ENCODE data around the gene ABO. TPM values are rescaled to one million over a fixed set of nuclear protein-coding genes. Genes with fewer than 3 reads are reported as not detected.
"Not testable (repeated sequence)": the region's sequence is repeated elsewhere in the genome, so short reads cannot be mapped to it uniquely, and the experiment has no call there.

The ABO gene
- total RNA-seq, 1 experiment from 2014 or later: not detected

DNA sequence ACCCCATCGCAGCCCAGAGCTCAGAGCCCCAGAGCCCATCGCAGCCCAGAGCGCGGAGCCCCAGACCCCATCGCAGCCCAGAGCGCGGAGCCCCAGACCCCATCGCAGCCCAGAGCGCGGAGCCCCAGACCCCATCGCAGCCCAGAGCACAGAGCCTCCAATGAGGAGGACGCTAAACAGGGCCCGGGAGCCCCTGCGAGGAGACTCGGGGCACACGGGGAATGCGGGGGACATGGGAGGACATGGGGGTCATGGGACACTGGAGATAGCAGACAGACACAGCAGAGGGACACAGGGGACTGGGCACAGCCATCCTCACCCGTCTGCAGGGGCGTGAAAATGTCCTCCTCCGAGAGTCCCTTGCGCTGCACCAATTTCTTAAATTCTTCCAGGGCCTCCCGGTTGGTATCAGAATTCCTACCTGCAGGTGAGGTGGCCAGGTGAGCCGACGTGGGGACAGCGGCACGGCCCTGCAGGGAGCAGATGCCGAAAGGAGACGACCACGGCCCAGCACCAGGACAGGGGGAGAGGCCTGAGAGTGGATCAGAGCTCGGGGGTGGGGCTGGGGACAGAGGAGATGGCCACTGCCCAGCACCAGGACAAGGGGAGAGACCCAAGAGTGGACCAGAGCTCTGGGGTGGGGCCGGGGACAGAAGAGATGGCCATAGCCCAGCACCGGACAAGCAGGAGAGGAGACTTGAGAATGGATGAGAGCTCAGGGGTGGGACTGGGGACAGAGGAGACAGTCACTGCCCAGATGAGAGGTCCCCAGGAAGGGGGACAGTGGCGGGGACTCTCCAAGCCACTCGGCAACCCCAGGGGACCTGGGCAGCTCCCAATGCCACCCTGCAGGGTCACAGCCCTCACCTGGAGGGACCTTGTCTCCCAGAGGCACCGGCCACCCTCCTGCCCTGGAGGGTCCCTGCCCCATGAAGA, 68.7 kb downstream of the ABO start:
- DNase-seq (ENCODE audit: low read depth): no peak

DNA sequence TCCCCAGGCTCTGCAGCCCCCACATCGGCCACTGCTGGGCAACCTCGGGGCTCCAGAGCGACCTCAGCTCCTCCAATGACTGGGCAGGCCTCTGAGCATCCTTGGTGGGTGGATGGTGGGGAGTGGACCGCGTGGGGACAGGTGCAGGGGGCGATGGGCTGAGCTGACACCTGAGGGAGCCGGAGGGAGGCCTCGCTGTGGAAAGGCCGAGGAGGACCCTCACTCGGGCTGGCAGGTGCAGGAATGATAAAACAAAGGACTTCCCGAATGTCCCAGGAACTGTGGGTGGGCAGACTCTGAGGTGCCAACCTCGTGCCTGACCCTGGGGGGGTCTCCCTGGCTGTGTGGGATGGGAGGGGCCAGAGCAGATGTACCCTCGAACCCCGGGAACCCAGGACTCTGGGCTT, 69.5 kb downstream of the ABO start:
- not testable (repeated sequence) for DNase-seq (ENCODE audit: low read depth)

Small RNA genes within 50 kb of the gene (small RNA-seq; reads per million reads assigned to genes)
- not detected for gene RF00019

Other genes starting within 250 kb of the ABO start
- gene GTF3C5, start 244.2 kb downstream of the ABO start, total RNA-seq (2014; rRNA removed; shearing (Covaris generic)): 90.7 and 91.3 TPM in 2 replicates
- gene CEL, start 213.2 kb downstream of the ABO start, total RNA-seq (2014; rRNA removed; shearing (Covaris generic)): 0.45 TPM in 1 of 2 replicates, not detected in the other
- gene RALGDS, start 154.0 kb downstream of the ABO start, total RNA-seq (2014; rRNA removed; shearing (Covaris generic)): 20.9 and 23.4 TPM in 2 replicates
- 0.13 and 0.21 TPM in 2 replicates for gene GBGT1, start 111.3 kb downstream of the ABO start, total RNA-seq (2014; rRNA removed; shearing (Covaris generic))
- gene OBP2B, start 66.0 kb downstream of the ABO start, total RNA-seq (2014; rRNA removed; shearing (Covaris generic)): not detected in 2 replicates
- gene SURF6, start 61.0 kb upstream of the ABO start, total RNA-seq (2014; rRNA removed; shearing (Covaris generic)): 25.1 and 36.1 TPM in 2 replicates
- gene MED22, start 72.9 kb upstream of the ABO start, total RNA-seq (2014; rRNA removed; shearing (Covaris generic)): 26.4 and 33.4 TPM in 2 replicates
- 2,307 and 2,771 TPM in 2 replicates for gene RPL7A, start 73.0 kb upstream of the ABO start, total RNA-seq (2014; rRNA removed; shearing (Covaris generic))
- gene SURF1, start 81.3 kb upstream of the ABO start, total RNA-seq (2014; rRNA removed; shearing (Covaris generic)): 35.3 and 40.9 TPM in 2 replicates
- gene SURF2, start 81.3 kb upstream of the ABO start, total RNA-seq (2014; rRNA removed; shearing (Covaris generic)): 92.7 and 110 TPM in 2 replicates
- gene SURF4, start 100.9 kb upstream of the ABO start, total RNA-seq (2014; rRNA removed; shearing (Covaris generic)): 220 and 286 TPM in 2 replicates
- not detected in 2 replicates for gene STKLD1, start 101.2 kb upstream of the ABO start, total RNA-seq (2014; rRNA removed; shearing (Covaris generic))
- gene REXO4, start 142.8 kb upstream of the ABO start, total RNA-seq (2014; rRNA removed; shearing (Covaris generic)): 28.8 and 31.6 TPM in 2 replicates
- 0.07 and 0.19 TPM in 2 replicates for gene ADAMTS13, start 147.2 kb upstream of the ABO start, total RNA-seq (2014; rRNA removed; shearing (Covaris generic))
- gene CACFD1, start 184.8 kb upstream of the ABO start, total RNA-seq (2014; rRNA removed; shearing (Covaris generic)): 0.37 and 1.1 TPM in 2 replicates
- gene SLC2A6, start 203.9 kb upstream of the ABO start, total RNA-seq (2014; rRNA removed; shearing (Covaris generic)): 2.3 and 2.4 TPM in 2 replicates
- not detected in 2 replicates for gene MYMK, start 249.8 kb upstream of the ABO start, total RNA-seq (2014; rRNA removed; shearing (Covaris generic))